ENCODE data around the gene GMPPA.
A peak's percentile ranks its signal among the peaks of the same experiment; 100 is the strongest.

The GMPPA gene

GRCh38 chr2:219506802-219507526 is 8.3 kb downstream of the GMPPA start:
- no peak for DNase-seq

GRCh38 chr2:219507581-219508443 is 9.1 kb downstream of the GMPPA start:
- no peak for DNase-seq

- DNase-seq, result no peak
These were observed 9.7 kb downstream of the GMPPA start for GRCh38 chr2:219508444-219508734.

GRCh38 chr2:219508971-219509779 is 10.5 kb downstream of the GMPPA start:
- DNase-seq, result no peak

GRCh38 chr2:219509780-219510511 is 11.3 kb downstream of the GMPPA start:
- DNase-seq, result peak; percentile 34

- no peak for DNase-seq
These were observed 11.9 kb downstream of the GMPPA start for GRCh38 chr2:219510512-219511135.

- DNase-seq, result no peak
These were observed 13.0 kb downstream of the GMPPA start for GRCh38 chr2:219511547-219512325.

- no peak for DNase-seq
These were observed 14.0 kb downstream of the GMPPA start for GRCh38 chr2:219512524-219513216.

- DNase-seq, result no peak
These were observed 15.1 kb downstream of the GMPPA start for GRCh38 chr2:219513787-219514186.

GRCh38 chr2:219514196-219514761 is 15.6 kb downstream of the GMPPA start, which contains the start of gene ASIC4:
Gene ASIC4, plus strand, starts transcription at chr2:219514482. Its CDS starts 243 bp downstream, at chr2:219514725.
- no peak for DNase-seq

GRCh38 chr2:219514836-219515235 is 16.1 kb downstream of the GMPPA start:
- no peak for DNase-seq

GRCh38 chr2:219515874-219516629 is 17.4 kb downstream of the GMPPA start:
- no peak for DNase-seq

- no peak for DNase-seq
These were observed 18.2 kb downstream of the GMPPA start for GRCh38 chr2:219516888-219517287.

GRCh38 chr2:219517954-219518778 is 19.5 kb downstream of the GMPPA start:
- DNase-seq, result no peak

GRCh38 chr2:219519526-219519916 is 20.8 kb downstream of the GMPPA start:
- no peak for DNase-seq

- DNase-seq, result no peak
These were observed 21.4 kb downstream of the GMPPA start for GRCh38 chr2:219520079-219520478.

- no peak for DNase-seq
These were observed 22.6 kb downstream of the GMPPA start for GRCh38 chr2:219521066-219521880.

All from activated CD4-positive, alpha-beta T cell treated with anti-CD3 and anti-CD28 coated beads for 1 hour (primary cell).